SK-N-SH (cell line): ENCODE results near the gene ZNF689.

Experiments
- ELF1 ChIP-seq: IDR thresholded peaks from 2 replicates; pipeline ENCODE4 v1.4.0; 2012
- EP300 ChIP-seq, 2 experiments: IDR thresholded peaks; 2 replicates each; pipeline versions ENCODE4 v1.4.0 to v1.6.1; 2012; ENCODE audit warnings: borderline replicate concordance in 1 of 2, low read depth in 1 of 2, low read length in 1 of 2
- EZH2phosphoT487 ChIP-seq: fragments of 200-600 bp; sonication (generic); IDR thresholded peaks from 2 replicates; pipeline ENCODE4 v1.6.1; 2017; ENCODE audit warnings: low read depth, mixed run types, mild to moderate bottlenecking, antibody characterized with exemption, moderate library complexity, borderline replicate concordance
- FOXM1 ChIP-seq: IDR thresholded peaks from 2 replicates; pipeline ENCODE4 v1.4.0; 2012; ENCODE audit warnings: low read depth, mild to moderate bottlenecking
- POLR2AphosphoS5 ChIP-seq: IDR thresholded peaks from 2 replicates; pipeline ENCODE4 v1.6.1; 2012; ENCODE audit warnings: low read depth, low read length
- TF ChIP-seq, protein P1 (sequence below): fragments of 200-600 bp; sonication (generic); IDR thresholded peaks from 2 replicates; pipeline ENCODE4 v1.6.1; 2017; ENCODE audit warnings: antibody characterized with exemption, mild to moderate bottlenecking, moderate library complexity

DNA sequence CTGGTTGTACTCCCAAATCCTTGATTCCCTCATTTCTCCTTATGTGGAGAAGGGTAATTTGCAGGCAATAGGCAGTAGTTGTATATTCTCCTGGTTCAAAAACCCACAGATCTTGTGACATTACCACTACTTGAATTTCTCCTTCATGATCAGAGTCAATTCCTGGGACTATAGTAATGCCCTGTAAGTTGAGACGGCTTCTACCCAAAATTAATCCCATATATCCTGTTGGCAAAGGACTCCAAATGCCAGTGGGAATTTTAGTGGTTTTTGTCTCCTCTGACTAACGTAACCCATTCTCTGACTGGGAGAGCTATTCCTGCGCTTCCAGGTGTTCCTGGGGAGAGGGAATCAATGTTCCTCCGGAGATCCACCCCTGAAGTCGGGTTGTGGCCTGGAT lies 11.6 kb upstream of the ZNF689 start:
- TF ChIP-seq ELF1 (no peak), POLR2AphosphoS5 (no peak), FOXM1 (no peak), EZH2phosphoT487 (no peak), EP300 (IDR thresholded peaks at IDR 0.05; ENCODE audit: borderline replicate concordance in 1 of 2, low read depth in 1 of 2, low read length in 1 of 2) (no peak)
- TF ChIP-seq, protein P1, sequence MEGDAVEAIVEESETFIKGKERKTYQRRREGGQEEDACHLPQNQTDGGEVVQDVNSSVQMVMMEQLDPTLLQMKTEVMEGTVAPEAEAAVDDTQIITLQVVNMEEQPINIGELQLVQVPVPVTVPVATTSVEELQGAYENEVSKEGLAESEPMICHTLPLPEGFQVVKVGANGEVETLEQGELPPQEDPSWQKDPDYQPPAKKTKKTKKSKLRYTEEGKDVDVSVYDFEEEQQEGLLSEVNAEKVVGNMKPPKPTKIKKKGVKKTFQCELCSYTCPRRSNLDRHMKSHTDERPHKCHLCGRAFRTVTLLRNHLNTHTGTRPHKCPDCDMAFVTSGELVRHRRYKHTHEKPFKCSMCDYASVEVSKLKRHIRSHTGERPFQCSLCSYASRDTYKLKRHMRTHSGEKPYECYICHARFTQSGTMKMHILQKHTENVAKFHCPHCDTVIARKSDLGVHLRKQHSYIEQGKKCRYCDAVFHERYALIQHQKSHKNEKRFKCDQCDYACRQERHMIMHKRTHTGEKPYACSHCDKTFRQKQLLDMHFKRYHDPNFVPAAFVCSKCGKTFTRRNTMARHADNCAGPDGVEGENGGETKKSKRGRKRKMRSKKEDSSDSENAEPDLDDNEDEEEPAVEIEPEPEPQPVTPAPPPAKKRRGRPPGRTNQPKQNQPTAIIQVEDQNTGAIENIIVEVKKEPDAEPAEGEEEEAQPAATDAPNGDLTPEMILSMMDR: no peak
